ENCODE measurements around the gene ADAM10. TPM values are rescaled to one million over a fixed set of nuclear protein-coding genes. Genes with fewer than 3 reads are reported as not detected.

Gene ADAM10
- total RNA-seq, 1 experiment from 2014 or later = 91.3 TPM

DNA sequence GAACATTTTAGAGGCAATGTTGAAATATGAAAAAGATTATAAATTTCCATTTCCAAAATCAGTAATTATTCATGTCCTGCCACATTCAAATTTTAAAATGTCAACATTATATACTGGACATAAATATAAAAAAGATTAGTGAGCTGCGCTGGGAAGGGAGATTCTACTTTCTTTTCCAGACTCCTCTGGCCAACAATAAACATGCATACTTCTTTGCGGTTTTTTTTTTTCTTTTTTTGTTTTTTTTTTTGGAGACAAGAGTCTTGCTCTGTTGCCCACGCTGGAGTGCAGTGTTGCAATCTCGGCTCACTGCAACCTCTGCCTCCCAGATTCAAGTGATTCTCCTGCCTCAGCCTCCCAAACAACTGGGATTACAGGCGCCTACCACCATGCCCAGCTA lies 105.5 kb downstream of the ADAM10 start:
- no peaks in the 10 kb centered on the region for H3F3A ChIP-seq (ENCODE audit: low read length, unreplicated experiment)
- no TSS peak for BruUV-seq (replicated peaks)
- TF ChIP-seq, protein P1, sequence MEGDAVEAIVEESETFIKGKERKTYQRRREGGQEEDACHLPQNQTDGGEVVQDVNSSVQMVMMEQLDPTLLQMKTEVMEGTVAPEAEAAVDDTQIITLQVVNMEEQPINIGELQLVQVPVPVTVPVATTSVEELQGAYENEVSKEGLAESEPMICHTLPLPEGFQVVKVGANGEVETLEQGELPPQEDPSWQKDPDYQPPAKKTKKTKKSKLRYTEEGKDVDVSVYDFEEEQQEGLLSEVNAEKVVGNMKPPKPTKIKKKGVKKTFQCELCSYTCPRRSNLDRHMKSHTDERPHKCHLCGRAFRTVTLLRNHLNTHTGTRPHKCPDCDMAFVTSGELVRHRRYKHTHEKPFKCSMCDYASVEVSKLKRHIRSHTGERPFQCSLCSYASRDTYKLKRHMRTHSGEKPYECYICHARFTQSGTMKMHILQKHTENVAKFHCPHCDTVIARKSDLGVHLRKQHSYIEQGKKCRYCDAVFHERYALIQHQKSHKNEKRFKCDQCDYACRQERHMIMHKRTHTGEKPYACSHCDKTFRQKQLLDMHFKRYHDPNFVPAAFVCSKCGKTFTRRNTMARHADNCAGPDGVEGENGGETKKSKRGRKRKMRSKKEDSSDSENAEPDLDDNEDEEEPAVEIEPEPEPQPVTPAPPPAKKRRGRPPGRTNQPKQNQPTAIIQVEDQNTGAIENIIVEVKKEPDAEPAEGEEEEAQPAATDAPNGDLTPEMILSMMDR (conservative IDR thresholded peaks at IDR 0.05; ENCODE audit: low read depth, low read length) = no peak
- TF ChIP-seq EZH2 (IDR thresholded peaks at IDR 0.05; ENCODE audit: low read length, unreplicated experiment) (no peak), EZH2phosphoT487 (IDR thresholded peaks at IDR 0.05; ENCODE audit: borderline replicate concordance, low read length) (no peak)
- no peaks in the 10 kb centered on the region for H3K4me1 ChIP-seq (ENCODE audit: insufficient read depth, low read length)
- H3K36me3 ChIP-seq (ENCODE audit: low read depth, low read length) = peaks cover 6% of the 10 kb centered on the region
- H3K79me2 ChIP-seq (ENCODE audit: low read length) = no peaks in the 10 kb centered on the region
- ATAC-seq = no peak
- CTCF ChIA-PET = no interaction called here
- no peak overlapping the region for H3K4me3 ChIP-seq (ENCODE audit: low read length)
- POLR2A ChIA-PET (ENCODE audit: unreplicated experiment) = no interaction called here
- no peaks in the 10 kb centered on the region for H3K9me3 ChIP-seq (ENCODE audit: low read length)
- no peak for DNase-seq
- H3K9me2 ChIP-seq (replicated peaks; ENCODE audit: low read length) = no peaks in the 10 kb centered on the region
- intact Hi-C loops (cut with micrococcal nuclease) = no loop called here
- no peaks in the 10 kb centered on the region for H3K27me3 ChIP-seq (ENCODE audit: low read length)
- no peaks in the 10 kb centered on the region for H4K20me1 ChIP-seq (ENCODE audit: low read length)
- no peak overlapping the region for H3K27ac ChIP-seq (ENCODE audit: low read length)
- H3K4me2 ChIP-seq (ENCODE audit: low read length) = no peak overlapping the region
- H2AFZ ChIP-seq (ENCODE audit: low read length) = no peak overlapping the region
- H3K9ac ChIP-seq (ENCODE audit: low read length) = no peak overlapping the region

DNA sequence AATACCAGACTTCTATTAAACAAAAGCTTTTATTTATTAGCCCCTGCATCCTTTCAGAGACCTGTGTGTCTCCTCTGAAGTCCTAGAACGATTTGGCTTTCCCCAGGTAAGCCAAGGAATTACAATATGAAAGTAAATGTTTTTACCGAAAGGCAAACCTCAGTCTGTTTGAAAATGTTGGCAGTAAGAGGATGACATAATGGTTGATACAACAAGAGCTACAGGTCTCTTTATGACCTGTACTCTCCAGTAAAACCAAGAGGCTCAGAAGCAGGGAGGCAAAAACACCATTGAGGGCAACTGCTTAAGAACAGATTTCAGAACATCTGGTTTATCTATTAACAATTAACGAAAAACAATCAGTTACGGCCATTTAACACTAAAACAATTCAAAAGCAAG lies 107.8 kb downstream of the ADAM10 start:
- Histone ChIP-seq H3K9ac (ENCODE audit: low read length) (no peak overlapping the region), H3K9me2 (replicated peaks; ENCODE audit: low read length) (no peaks in the 10 kb centered on the region), H3F3A (ENCODE audit: low read length, unreplicated experiment) (no peaks in the 10 kb centered on the region), H3K4me2 (ENCODE audit: low read length) (no peak overlapping the region), H3K4me1 (ENCODE audit: insufficient read depth, low read length) (no peaks in the 10 kb centered on the region), H3K27me3 (ENCODE audit: low read length) (no peaks in the 10 kb centered on the region), H3K27ac (ENCODE audit: low read length) (no peak overlapping the region), H3K4me3 (ENCODE audit: low read length) (no peak overlapping the region), H3K36me3 (ENCODE audit: low read depth, low read length) (peaks cover 6% of the 10 kb centered on the region), H3K9me3 (ENCODE audit: low read length) (no peaks in the 10 kb centered on the region), H3K79me2 (ENCODE audit: low read length) (no peaks in the 10 kb centered on the region), H2AFZ (ENCODE audit: low read length) (no peak overlapping the region), H4K20me1 (ENCODE audit: low read length) (no peaks in the 10 kb centered on the region)
- no TSS peak for BruUV-seq (replicated peaks)
- CTCF ChIA-PET = no interaction called here
- DNase-seq (no peak), ATAC-seq (no peak)
- intact Hi-C loops (cut with micrococcal nuclease) = no loop called here
- POLR2A ChIA-PET (ENCODE audit: unreplicated experiment) = no interaction called here
- no peak for TF ChIP-seq EZH2 (IDR thresholded peaks at IDR 0.05; ENCODE audit: low read length, unreplicated experiment)
- TF ChIP-seq, protein P1 (conservative IDR thresholded peaks at IDR 0.05; ENCODE audit: low read depth, low read length) = no peak
- TF ChIP-seq EZH2phosphoT487 (IDR thresholded peaks at IDR 0.05; ENCODE audit: borderline replicate concordance, low read length) = no peak

DNA sequence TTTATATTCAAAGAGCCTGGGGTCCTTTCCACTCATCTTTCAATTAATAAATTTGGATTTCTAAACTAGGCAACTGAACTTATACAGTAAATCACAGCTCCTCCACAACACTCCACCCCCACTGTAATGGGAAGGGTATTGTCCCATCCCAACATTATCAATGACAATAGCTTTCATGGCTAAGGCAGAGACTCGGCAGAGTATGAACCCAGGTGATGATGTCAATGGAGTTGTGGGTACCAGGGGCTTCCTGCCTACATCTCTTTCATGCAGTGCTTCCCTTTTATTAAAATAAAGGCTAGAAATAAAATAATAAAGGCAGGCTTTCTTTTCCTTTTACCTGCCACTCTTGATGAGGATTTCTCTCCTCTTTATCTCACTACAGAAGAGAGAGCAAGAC lies 109.5 kb downstream of the ADAM10 start:
- Histone ChIP-seq H3F3A (ENCODE audit: low read length, unreplicated experiment) (no peaks in the 10 kb centered on the region), H3K27me3 (ENCODE audit: low read length) (no peaks in the 10 kb centered on the region), H3K4me2 (ENCODE audit: low read length) (no peak overlapping the region), H3K4me3 (ENCODE audit: low read length) (no peak overlapping the region), H3K79me2 (ENCODE audit: low read length) (no peaks in the 10 kb centered on the region), H4K20me1 (ENCODE audit: low read length) (no peaks in the 10 kb centered on the region), H2AFZ (ENCODE audit: low read length) (no peak overlapping the region), H3K4me1 (ENCODE audit: insufficient read depth, low read length) (no peaks in the 10 kb centered on the region), H3K9me3 (ENCODE audit: low read length) (no peaks in the 10 kb centered on the region), H3K9me2 (replicated peaks; ENCODE audit: low read length) (no peaks in the 10 kb centered on the region), H3K36me3 (ENCODE audit: low read depth, low read length) (peaks cover 6% of the 10 kb centered on the region), H3K27ac (ENCODE audit: low read length) (no peak overlapping the region), H3K9ac (ENCODE audit: low read length) (no peak overlapping the region)
- intact Hi-C loops (cut with micrococcal nuclease) = no loop called here
- POLR2A ChIA-PET (ENCODE audit: unreplicated experiment) = interaction anchor here (0.8 kb wide), 1 partner anchor 128 kb away, joined by 6 read pairs; no protein-coding TSS in a partner anchor
- DNase-seq (no peak), ATAC-seq (no peak)
- no TSS peak for BruUV-seq (replicated peaks)
- TF ChIP-seq, protein P1 (conservative IDR thresholded peaks at IDR 0.05; ENCODE audit: low read depth, low read length) = no peak
- TF ChIP-seq EZH2phosphoT487 (IDR thresholded peaks at IDR 0.05; ENCODE audit: borderline replicate concordance, low read length) (no peak), EZH2 (IDR thresholded peaks at IDR 0.05; ENCODE audit: low read length, unreplicated experiment) (no peak)
- CTCF ChIA-PET = no interaction called here

All from PC-3 (cell line).